HEK293T (cell line): ENCODE measurements around the gene FBN1.

Experiments used
- CTCF ChIA-PET: fragments of 350-600 bp; formaldehyde crosslinking; extraction: SDS; loops from one replicate; lab custom pipeline; 2021; ENCODE audit warnings: antibody characterized with exemption, inconsistent platforms; lab: Yijun Ruan, JAX
- POLR2A ChIA-PET: fragments of 350-600 bp; formaldehyde crosslinking; extraction: SDS; loops from one replicate; lab custom pipeline; 2020; ENCODE audit warnings: antibody characterized with exemption, inconsistent platforms; lab: Yijun Ruan, JAX
- DNase-seq: peaks from one replicate; pipeline ENCODE4 v3.0.0; 2012; ENCODE audit warnings: mixed read lengths; ENCODE audit errors: extremely low spot score
- ARNT ChIP-seq: fragments of 450-650 bp; IDR thresholded peaks from 2 replicates; pipeline ENCODE4 v1.6.1; 2017; ENCODE audit warnings: mild to moderate bottlenecking
- BHLHE40 ChIP-seq: fragments of 450-650 bp; IDR thresholded peaks from 2 replicates; pipeline ENCODE4 v1.6.1; 2016; ENCODE audit warnings: mild to moderate bottlenecking, moderate library complexity, borderline replicate concordance
- CTBP1 ChIP-seq: fragments of 450-650 bp; IDR thresholded peaks from 2 replicates; pipeline ENCODE4 v1.6.1; 2016; ENCODE audit warnings: borderline replicate concordance
- ELF4 ChIP-seq: fragments of 450-650 bp; IDR thresholded peaks from 2 replicates; pipeline ENCODE4 v1.6.1; 2017; ENCODE audit warnings: antibody characterized with exemption
- FOXA1 ChIP-seq: fragments of 450-650 bp; IDR thresholded peaks from 2 replicates; pipeline ENCODE4 v1.6.1; 2016; ENCODE audit warnings: mild to moderate bottlenecking
- FOXK2 ChIP-seq: fragments of 450-650 bp; IDR thresholded peaks from 2 replicates; pipeline ENCODE4 v1.6.1; 2016; ENCODE audit warnings: mild to moderate bottlenecking
- FOXM1 ChIP-seq: fragments of 450-650 bp; IDR thresholded peaks from 2 replicates; pipeline ENCODE4 v1.6.1; 2017; ENCODE audit warnings: mild to moderate bottlenecking, borderline replicate concordance
- HDGF ChIP-seq: fragments of 450-650 bp; IDR thresholded peaks from 2 replicates; pipeline ENCODE4 v1.6.1; 2017; ENCODE audit warnings: antibody characterized with exemption, borderline replicate concordance
- L3MBTL2 ChIP-seq: fragments of 450-650 bp; conservative IDR thresholded peaks from 2 replicates; pipeline ENCODE4 v1.6.1; 2016; ENCODE audit warnings: mild to moderate bottlenecking
- LEF1 ChIP-seq: fragments of 450-650 bp; IDR thresholded peaks from 2 replicates; pipeline ENCODE4 v1.6.1; 2017; ENCODE audit warnings: mild to moderate bottlenecking, borderline replicate concordance
- NFRKB ChIP-seq: fragments of 450-650 bp; IDR thresholded peaks from 2 replicates; pipeline ENCODE4 v1.6.1; 2016; ENCODE audit warnings: mild to moderate bottlenecking, moderate library complexity
- PKNOX1 ChIP-seq: fragments of 450-650 bp; IDR thresholded peaks from 2 replicates; pipeline ENCODE4 v1.6.1; 2016
- SP1 ChIP-seq: fragments of 450-650 bp; IDR thresholded peaks from 2 replicates; pipeline ENCODE4 v1.6.1; 2017
- SUZ12 ChIP-seq: fragments of 450-650 bp; IDR thresholded peaks from 2 replicates; pipeline ENCODE4 v1.6.1; 2016; ENCODE audit warnings: mild to moderate bottlenecking
- TARDBP ChIP-seq: fragments of 450-650 bp; IDR thresholded peaks from 2 replicates; pipeline ENCODE4 v1.6.1; 2016
- ZNF384 ChIP-seq: fragments of 450-650 bp; IDR thresholded peaks from 2 replicates; pipeline ENCODE4 v1.6.1; 2016

Gene FBN1

GRCh38 chr15:48437178-48437577 is 208.3 kb downstream of the FBN1 start:
- TF ChIP-seq LEF1 = no peak
- no peak for TF ChIP-seq HDGF
- TF ChIP-seq FOXK2 = no peak
- TF ChIP-seq NFRKB = no peak
- TF ChIP-seq BHLHE40 = no peak
- no peak for TF ChIP-seq ARNT
- no peak for TF ChIP-seq L3MBTL2
- no peak for TF ChIP-seq SP1
- no peak for TF ChIP-seq PKNOX1
- no peak for TF ChIP-seq TARDBP
- no peak for TF ChIP-seq ELF4
- TF ChIP-seq CTBP1 = no peak
- TF ChIP-seq FOXM1 = no peak
- POLR2A ChIA-PET = no interaction called here
- CTCF ChIA-PET = no interaction called here
- no peak for DNase-seq

- POLR2A ChIA-PET = no interaction called here
- TF ChIP-seq ELF4 (no peak), FOXM1 (no peak), BHLHE40 (no peak), L3MBTL2 (no peak), ARNT (no peak), HDGF (no peak)
- no peak for DNase-seq
- CTCF ChIA-PET = no interaction called here
Measured at GRCh38 chr15:48435321-48435720, 210.2 kb downstream of the FBN1 start.

- TF ChIP-seq CTBP1 (no peak), ZNF384 (no peak), HDGF (no peak), BHLHE40 (no peak), PKNOX1 (no peak), L3MBTL2 (no peak), FOXM1 (no peak), TARDBP (no peak), ELF4 (no peak), NFRKB (no peak), FOXA1 (no peak), SUZ12 (no peak), SP1 (no peak), FOXK2 (no peak), ARNT (no peak), LEF1 (no peak)
- no peak for DNase-seq
- ChIA-PET POLR2A (no interaction called here), CTCF (no interaction called here)
Measured at GRCh38 chr15:48433226-48433886, 212.2 kb downstream of the FBN1 start.

GRCh38 chr15:48432688-48433087 is 212.8 kb downstream of the FBN1 start:
- ChIA-PET POLR2A (no interaction called here), CTCF (no interaction called here)
- no peak for DNase-seq
- TF ChIP-seq FOXM1 (no peak), PKNOX1 (no peak), HDGF (no peak), FOXK2 (no peak), TARDBP (no peak), LEF1 (no peak)

GRCh38 chr15:48427960-48428547 is 217.5 kb downstream of the FBN1 start:
- ChIA-PET CTCF (no interaction called here), POLR2A (no interaction called here)
- DNase-seq = no peak
- TF ChIP-seq FOXK2 (no peak), CTBP1 (no peak), ARNT (no peak), BHLHE40 (no peak), HDGF (no peak), SP1 (no peak), FOXM1 (no peak), PKNOX1 (no peak), FOXA1 (no peak), NFRKB (no peak), LEF1 (no peak), TARDBP (no peak), L3MBTL2 (no peak), ELF4 (no peak)

GRCh38 chr15:48427479-48427878 is 218.0 kb downstream of the FBN1 start:
- ChIA-PET CTCF (no interaction called here), POLR2A (no interaction called here)
- DNase-seq = no peak
- TF ChIP-seq PKNOX1 (no peak), FOXM1 (no peak), ELF4 (no peak), BHLHE40 (no peak), NFRKB (no peak), LEF1 (no peak), L3MBTL2 (no peak), SP1 (no peak), HDGF (no peak), TARDBP (no peak), FOXA1 (no peak), FOXK2 (no peak), CTBP1 (no peak)
